Stimulated activated CD8-positive, alpha-beta memory T cell treated with anti-CD3 and anti-CD28 coated beads, Interleukin-12 subunit alpha, Interleukin-12 subunit beta, amount 100 ng/mL, for 4 hours (primary cell): ENCODE results near the gene CLEC16A.

Experiments used
- DNase-seq: peaks from one replicate; pipeline ENCODE4 v3.0.0-alpha.2; 2020; ENCODE audit warnings: low read depth

CLEC16A gene

DNA sequence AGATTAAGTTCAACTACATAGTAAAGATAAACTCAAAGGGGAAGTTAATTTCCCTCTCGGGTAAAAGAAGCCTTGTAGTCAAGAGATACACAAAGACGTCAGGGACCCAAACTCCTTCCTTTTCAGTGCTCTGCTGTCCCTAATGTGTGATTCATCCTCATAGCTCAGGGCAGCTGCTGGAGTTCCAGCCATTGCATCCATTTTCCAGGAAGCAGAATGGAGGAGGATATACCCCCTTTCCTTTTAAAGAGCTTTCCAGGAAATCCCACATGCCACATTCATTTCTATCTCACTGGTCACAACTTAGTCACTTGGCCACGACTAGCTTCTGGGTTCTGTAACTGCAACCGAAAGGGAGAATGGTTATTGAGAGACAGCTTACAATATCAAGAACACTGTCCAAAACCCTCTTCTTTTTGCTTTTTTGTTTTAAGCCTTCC lies 216.3 kb downstream of the CLEC16A start:
- no peak for DNase-seq

DNA sequence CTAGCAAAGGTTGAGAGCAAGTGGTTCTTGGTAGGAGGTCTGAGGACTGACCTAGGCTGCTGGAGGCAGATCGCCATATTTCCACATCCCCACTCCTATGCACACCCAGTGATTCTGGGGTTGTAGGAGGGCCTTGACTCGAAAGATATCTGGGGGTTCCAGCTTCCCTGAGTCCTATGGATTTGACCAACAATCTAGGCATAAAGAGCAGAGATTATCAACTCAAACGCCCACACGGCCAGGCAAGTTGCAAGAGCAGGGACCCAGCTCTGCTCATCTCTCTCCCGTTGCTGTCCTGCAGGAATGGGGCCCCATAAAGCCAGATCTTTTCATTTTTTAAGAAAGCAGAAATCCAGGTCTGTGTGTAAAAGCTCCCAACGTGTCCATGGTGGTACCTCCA lies 217.1 kb downstream of the CLEC16A start:
- no peak for DNase-seq

DNA sequence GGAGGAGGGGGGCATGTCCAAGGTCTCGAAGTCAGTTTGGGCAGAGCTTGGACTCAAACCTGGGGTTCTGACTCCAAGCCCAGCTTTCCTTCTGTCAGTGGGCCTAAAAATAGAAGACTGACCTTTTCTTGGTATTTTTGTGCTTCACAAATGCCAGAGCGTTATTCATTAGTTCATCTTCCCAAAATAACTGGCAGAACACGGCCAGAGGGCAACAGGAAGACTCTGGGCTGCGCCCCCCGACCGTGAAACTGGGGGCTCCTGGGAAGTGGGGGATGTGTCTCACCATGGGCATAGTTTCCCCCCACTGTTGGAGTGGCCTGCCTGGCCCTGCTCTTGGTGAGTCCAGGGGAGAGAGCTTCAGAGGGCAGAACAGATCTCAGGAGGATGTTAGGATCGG lies 217.6 kb downstream of the CLEC16A start:
- no peak for DNase-seq

DNA sequence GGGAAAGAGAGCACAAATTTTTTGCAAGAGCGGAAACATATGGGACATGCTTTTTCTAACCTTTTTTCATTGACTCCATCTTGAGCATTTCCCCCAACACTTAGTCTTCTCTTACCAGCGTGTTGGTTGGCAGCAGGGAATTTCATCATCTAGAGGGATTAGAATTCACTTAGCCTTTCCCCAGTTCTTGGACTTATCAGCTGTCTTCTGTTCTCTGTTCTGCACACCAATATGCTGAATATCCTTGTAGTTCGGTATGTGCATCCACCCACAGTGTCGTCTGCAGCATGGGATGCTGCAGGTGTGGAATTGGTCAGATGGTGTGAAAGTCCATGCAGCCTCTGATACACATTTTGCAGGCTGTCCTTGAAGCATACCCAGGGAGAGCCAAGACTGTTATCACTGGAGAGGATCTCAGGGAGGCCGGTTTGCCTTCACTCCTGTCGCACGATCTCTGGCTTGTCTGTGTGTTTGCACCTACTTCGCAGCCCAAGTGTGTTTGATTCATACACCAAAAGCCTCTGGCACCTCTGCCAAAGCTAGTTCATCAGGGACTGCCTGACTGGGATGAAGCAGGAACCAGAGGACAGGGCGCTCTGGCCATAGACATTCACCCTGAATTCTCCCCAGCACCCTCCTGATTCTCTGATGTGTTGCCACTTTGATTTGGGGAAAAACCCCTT lies 218.4 kb downstream of the CLEC16A start:
- DNase-seq = no peak

DNA sequence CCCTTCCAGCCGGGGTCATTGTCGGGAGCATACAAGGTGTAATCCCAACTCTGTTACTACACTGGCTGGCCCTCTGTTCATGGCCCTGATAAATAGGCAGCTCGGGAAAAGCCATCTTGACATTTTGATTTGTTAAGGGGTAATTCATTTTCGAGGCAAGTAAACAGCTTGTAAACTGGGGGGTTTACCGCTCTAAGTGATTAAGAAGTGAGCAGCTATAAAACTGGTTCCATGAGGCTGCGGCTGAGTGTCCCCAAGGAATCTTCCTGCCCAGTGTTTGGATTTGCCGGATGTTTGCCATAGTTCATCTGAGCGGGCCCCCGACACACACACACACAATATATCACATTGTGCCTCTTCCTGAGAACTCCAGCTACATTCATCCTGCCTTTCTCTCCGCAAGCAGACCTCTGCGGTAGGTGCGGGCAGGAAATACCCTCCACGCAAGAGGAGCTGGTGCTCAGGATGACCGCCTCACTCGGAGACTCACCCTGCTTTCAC lies 219.4 kb downstream of the CLEC16A start:
- DNase-seq = no peak

DNA sequence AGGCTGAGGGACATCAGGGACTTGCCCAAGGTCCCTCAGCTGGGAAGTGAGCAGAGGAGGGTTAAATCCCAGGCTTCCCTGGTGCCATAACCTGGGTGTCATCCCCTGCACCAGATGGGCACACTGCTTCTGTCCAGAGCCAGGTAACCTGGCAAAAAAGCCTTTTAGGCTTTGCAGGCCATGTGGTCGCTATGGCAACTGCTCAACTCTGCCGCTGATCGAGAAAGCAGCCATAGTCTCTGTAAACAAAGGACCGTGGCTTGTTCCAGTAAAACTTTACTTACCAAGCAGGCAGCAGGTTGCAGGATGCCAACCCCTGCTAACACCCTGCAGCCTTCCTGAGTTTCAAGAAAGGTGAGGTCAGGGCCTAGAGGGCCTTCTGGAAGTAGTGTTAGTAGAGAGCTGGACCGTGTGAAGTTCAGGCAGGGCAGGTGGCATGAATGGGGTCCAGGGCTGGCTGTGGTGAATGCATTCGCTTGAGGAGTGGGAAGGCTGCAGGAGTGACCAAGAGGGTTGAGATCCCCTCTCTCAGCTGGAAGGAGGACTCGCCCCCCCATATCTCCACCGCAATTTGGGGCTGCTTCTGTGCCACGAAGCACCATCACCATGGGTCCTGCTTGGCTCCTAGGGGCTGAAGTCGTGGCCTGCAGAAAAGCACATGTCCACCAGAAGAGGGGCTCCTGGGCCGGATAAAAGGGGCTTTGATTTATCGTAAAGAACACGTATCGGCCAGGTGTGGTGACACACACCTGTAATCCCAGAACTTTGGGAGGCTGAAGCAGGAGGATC lies 220.3 kb downstream of the CLEC16A start:
- no peak for DNase-seq

DNA sequence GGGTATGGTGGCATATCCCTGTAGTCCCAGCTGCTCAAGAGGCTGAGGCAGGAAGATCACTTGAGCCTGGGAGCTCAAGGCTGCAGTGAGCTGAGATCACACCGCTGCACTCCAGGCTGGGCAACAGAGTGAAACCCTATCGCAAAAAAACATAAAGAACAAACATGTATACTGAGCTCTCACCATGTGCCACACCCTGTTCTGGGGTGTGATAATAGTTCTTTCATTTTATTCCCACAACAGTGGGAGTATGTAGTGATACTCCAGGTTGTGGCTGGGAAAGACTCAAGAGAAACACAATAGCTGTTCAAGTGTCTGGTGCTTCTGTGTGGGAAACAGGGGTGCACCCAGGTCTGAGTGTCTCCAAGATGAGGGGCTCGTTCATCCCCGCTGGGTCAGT lies 221.0 kb downstream of the CLEC16A start:
- DNase-seq = no peak

DNA sequence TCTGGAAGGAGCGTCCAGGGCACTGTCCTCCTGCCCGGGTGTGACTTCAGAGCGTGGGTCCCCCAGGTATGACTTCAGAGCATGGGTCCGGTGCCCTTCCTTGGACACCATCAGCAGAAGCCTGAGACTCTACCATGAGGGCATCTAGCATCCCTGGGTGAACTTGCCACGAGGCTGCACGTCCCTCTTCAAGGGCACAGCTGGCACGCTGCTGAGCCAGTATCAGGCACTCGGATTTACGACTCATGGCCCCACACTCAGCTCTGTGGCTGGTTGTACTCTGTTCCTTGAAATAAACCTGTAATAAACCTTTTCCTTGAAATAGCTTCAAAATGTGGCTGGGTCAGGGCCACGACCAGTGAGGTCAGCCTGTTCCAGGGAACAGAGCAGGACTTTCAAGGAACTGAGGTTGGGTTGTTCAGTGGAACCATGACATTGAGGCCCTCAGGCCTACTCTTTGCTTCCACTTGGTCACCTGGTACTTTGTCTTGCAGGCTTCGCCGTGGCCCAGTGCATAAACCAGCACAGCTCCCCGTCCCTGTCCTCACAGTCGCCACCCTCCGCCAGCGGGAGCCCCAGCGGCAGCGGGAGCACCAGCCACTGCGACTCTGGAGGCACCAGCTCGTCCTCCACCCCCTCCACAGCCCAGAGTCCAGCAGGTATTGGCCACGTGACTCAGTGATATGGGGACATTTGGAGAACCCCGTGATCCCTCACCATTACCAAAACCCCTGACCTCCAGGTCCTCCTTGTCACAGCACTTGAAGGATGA lies 221.7 kb downstream of the CLEC16A start:
- no peak for DNase-seq

DNA sequence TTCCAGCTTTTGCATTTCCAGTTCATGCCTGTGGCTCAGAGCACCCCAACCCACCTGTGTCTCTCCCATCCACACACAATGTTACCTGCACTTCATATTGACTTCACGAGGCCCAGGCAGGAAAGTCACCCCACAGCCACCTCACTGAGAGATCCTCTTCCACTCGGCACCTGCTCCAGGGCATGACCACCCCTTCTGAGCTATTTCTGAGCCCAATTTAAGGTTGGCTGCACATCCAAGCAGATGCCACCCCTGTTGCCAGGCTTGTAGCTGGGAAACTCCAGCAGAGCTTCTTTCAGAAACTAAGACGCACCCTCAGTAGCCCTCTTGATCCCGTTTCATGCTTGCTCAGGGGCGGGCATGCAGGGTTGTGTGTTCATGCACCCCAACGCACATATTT lies 223.2 kb downstream of the CLEC16A start:
- no peak for DNase-seq

DNA sequence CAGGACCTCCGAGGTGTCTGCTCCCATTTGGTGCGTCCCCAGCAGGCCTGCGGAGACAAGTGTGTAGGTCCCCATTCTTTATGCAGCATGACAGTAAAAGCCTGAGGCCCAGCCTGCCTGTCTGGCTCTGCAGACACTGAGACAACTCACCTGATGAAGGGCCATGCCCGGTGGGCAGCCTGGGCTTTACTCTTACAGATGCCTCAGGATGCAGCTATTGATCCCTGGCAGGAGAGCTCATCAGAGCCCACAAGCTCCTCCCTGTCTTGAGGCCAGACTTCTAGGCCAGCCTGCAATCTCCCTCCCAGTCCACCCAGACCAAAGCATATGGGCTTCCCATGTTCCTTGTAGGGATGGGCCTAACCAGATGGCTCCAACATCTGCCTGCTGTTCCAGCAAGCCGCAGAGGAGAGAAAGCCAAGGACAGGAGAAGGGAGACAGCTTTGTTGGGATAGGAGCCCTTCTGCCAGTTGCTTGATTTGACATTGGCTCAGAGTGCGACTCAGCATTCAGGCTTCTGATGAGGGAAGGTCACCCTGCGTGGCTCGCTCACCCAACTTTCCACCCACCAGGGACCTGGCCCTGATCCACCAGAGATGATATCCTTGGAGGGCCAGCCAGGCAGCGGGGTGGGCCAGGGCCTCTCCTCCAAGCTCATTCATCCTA lies 224.2 kb downstream of the CLEC16A start:
- no peak for DNase-seq

DNA sequence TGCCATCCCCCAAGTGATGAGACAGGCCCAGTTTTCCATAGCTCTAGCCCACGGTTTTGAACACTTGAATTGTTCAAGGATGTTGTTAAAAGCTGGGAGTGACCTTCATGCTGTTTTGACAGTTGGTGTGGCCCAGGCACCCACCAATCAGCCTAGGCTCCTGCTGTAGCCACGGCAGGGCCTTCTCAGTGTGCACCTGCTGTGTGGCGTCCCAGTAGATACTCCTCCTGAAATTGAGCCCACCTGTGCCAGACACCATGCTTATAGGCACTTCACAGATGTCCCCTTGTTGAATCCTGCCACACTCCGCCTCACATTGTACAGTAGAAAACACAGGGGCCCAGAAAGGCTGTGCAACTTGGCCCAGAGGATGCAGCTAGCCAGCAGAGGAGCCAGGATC lies 225.3 kb downstream of the CLEC16A start:
- no peak for DNase-seq

DNA sequence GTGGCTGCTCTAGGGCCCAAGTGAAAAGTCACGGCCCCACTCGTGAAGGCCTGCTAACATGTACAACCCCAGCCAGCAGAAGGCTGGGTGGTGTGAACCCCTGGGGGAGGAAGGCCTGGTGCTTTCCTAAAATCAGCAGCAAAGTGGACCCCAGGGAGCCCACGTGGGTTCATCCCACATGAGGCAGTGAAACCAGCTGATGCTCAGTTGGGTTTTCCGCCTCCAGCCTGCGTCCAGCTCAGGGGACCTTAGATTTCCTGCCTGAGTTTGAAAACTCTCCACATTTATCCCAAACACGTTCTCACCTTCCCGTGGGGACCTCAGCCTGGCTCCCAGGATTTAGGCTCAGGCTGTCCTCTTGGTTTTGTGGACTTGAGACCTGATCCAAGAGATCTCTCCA lies 225.8 kb downstream of the CLEC16A start:
- no peak for DNase-seq

DNA sequence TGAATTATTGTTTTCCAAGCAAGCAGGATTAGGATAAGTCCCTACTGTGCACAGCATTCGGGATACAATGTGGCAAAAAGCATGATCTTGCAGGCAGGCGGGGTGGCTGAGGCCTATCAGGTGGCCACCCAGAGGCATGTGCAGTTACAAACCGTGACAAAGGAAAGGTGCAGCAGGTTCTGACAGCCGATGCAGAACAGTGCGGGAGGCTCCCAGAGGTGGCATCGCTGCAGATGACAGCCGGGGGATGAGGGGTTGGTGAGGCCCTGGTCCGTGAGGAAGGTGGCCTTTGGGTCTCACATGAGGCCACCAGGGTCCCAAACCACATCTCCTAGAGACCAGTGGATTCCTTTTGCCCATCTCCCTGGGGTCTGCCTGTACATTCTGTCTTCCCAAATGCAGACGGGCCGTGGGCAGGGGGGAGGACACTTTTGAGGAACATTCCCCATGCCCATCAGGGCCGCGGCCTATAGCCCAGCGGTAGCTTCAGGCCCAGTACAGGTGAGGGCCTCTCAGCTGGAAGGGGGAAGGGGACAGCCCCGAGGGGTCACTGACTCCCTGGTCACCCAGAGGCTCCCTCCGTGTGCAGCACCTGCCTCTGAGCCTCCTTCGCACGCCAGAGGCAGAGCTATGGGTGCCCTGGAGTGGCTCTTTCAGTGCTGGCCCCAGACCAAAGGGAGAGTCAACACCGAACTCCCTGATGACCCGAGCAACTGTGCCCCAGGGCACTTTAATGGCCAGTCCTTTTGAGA lies 226.5 kb downstream of the CLEC16A start:
- DNase-seq = no peak

DNA sequence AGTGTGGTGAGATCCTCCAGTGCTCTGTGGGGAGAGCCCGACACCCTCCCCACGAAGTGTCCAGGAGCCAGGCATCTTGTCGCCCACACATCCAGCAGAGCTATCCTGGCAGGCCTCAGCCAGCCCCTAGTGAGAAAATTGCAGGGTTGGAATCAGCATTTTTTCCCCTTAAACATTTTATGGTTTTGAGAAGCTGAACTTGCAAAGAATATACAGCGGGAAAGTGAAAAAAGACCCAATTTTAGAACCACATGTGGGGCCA lies 227.0 kb downstream of the CLEC16A start:
- no peak for DNase-seq

DNA sequence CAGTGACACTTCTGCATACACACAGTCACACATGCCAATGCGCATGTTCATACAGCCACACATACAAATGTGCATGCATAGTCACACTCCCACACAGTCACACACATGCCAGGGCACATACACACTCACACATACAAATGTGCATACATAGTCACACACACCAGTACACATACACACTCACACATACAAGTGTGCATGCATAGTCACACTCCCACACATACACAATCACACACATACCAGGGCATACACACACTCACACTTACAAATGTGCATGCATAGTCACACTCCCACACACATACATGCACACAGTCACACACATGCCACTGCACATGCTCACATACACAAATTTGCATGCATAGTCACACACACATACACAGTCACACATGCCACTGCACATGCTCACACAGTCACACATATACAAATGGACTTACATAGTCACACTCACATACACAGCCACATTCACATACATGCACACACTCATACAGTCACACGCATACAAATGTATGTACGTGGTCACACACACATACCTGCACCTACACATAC lies 227.5 kb downstream of the CLEC16A start:
- no peak for DNase-seq

DNA sequence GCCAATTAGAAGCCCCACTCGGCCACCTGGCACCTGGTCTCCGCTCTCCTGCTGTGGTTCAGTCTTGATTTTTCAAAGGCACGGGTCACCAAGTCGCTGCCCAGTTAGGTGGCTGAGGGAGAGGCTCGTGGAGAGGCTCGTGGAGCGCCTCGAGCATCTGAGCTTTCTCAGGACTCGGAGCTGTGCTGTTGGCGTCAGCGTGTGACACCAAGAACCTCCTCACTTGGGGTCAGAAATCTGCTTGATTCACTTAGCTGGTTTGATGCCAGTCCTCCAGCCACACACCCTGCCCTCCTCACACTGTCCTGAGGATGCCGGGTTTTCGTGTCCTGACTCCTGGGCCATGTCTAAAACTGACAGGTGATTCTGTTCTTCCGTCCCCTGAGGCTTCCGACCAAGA lies 229.1 kb downstream of the CLEC16A start:
- DNase-seq = no peak

DNA sequence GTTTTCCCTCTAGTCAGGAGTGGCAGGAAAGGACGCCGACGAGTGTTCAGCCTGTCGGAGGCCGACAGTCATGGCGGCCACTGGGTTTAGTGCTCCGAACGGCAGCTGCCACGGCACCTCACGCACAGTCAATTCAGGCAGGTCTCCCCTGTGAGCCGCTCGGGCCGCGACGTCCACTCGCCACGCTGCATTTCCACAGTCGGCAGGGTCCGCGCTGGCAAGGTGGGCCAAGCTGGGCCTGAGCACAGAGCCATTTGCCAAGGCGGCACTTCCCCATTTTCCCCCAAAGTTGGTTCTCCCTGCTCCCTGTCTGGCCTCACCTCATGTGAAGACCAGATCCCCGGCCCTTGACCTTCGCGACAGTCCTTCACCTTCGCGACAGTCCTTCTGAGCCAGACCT lies 229.8 kb downstream of the CLEC16A start:
- DNase-seq = no peak

DNA sequence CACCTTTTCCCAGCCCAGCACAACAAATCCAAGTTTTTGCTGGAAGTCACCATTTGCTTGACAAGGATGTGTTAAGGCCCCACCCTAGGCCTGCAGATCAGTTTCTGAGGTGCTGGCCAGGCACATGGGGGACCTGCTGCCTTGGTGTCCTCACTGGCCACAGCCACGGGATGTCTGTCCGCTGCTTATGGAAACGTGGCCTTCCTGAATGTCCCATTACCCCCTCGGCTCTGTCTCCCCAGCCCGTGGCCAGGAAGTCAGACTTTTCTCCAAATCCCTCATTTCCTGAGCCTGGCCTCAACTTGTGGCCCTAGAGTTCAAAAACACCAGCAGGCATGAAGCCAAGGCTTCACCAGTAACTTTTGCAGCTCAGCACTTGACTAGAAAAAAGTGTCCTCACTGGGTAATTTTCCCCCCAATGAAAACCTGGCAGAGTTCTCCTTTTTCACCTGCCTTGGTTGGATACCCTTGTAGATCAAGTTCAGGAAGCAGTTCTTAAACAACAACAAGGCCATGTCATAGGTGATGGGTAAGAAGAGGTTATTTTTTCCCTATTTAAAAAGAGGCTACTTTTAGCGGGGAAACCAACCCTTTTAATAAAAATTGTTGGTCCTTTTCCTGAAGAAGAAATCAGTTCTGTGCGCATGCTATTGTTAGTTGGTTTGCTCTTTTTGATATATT lies 230.9 kb downstream of the CLEC16A start:
- DNase-seq = no peak

DNA sequence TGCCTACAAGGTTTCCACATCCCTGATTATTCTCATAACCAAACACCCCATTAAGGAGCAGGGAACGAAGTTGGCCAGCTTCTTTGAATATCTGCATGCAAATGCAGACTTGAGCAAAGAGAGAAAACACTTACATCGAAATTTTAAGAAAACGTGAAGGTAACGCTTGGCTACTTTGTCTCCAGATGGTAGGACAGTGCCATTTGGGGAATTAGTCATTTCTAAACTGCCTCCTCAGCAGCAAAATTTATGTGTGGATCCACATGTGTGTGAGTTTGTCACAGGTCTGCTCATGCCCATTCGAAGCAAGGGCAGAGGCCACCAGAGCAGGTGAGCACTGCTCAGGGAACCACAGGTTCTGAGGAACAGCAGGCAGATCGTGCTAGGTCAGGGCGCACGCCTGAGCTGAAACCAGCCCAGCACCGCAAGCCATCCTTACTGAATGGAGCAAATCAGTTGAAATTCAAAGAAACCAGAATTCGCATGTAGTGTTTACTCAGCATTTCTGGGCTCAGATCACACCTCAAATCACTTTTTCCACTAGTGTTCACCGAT lies 231.5 kb downstream of the CLEC16A start:
- no peak for DNase-seq

DNA sequence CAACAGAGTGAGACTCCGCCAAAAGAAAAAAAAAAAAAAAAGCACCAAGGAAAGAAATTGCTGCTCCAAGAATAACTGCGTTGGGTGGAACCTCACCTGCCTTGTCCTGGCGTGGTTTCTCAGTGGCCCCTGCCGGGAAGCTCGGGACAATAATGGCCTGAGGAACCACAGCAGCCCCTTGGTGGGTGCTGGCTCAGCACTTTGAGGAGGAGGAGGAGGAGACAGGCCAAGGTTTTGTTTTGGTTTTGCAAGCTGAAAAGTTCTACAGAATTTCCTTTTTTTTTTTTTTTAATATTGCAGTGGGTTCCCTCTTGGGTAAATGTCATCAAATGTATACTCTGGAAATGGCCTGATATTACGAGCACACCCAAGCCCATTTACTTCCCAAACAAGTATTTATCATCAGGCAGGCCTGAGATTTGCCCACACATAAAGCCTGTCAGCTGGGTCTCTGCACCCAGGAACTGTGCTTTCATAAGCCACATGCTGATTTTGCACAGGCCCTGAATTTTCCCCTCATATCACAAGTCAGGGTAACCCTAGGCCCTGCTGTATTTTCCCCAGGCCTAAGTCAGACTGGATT lies 233.3 kb downstream of the CLEC16A start:
- no peak for DNase-seq
